GM13977 (cell line): ENCODE data around the gene JAG2.
"Not testable (repeated sequence)": the region's sequence is repeated elsewhere in the genome, so short reads cannot be mapped to it uniquely, and the experiment has no call there.

Experiments
- DNase-seq: peaks from one replicate; pipeline ENCODE4 v3.0.0; 2012; ENCODE audit warnings: low spot score
- in situ Hi-C: fragments of 300-500 bp; cut with MboI; formaldehyde crosslinking; loops from one replicate; pipeline ENCODE4 v1.12.0; 2022; ENCODE audit warnings: low sequenced_read_pairs, low pct_unique_long_range_greater_than_20kb, mixed read lengths, inconsistent platforms; ENCODE audit not compliant: unreplicated experiment
- TF ChIP-seq, protein P1 (sequence below): IDR thresholded peaks from 2 replicates; pipeline ENCODE4 v1.5.1; 2012; ENCODE audit warnings: mild to moderate bottlenecking, control low read depth; ENCODE audit not compliant: insufficient read depth; ENCODE audit errors: extremely low read depth, missing control alignments

Gene JAG2

GRCh38 chr14:105118646-105119407, 49.7 kb downstream of the JAG2 start:
- no peak for DNase-seq
- TF ChIP-seq, protein P1, sequence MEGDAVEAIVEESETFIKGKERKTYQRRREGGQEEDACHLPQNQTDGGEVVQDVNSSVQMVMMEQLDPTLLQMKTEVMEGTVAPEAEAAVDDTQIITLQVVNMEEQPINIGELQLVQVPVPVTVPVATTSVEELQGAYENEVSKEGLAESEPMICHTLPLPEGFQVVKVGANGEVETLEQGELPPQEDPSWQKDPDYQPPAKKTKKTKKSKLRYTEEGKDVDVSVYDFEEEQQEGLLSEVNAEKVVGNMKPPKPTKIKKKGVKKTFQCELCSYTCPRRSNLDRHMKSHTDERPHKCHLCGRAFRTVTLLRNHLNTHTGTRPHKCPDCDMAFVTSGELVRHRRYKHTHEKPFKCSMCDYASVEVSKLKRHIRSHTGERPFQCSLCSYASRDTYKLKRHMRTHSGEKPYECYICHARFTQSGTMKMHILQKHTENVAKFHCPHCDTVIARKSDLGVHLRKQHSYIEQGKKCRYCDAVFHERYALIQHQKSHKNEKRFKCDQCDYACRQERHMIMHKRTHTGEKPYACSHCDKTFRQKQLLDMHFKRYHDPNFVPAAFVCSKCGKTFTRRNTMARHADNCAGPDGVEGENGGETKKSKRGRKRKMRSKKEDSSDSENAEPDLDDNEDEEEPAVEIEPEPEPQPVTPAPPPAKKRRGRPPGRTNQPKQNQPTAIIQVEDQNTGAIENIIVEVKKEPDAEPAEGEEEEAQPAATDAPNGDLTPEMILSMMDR: no peak
- in situ Hi-C loops: loop anchor here (25.0 kb wide), 1 partner anchor 393 kb away; no protein-coding TSS in a partner anchor

DNA sequence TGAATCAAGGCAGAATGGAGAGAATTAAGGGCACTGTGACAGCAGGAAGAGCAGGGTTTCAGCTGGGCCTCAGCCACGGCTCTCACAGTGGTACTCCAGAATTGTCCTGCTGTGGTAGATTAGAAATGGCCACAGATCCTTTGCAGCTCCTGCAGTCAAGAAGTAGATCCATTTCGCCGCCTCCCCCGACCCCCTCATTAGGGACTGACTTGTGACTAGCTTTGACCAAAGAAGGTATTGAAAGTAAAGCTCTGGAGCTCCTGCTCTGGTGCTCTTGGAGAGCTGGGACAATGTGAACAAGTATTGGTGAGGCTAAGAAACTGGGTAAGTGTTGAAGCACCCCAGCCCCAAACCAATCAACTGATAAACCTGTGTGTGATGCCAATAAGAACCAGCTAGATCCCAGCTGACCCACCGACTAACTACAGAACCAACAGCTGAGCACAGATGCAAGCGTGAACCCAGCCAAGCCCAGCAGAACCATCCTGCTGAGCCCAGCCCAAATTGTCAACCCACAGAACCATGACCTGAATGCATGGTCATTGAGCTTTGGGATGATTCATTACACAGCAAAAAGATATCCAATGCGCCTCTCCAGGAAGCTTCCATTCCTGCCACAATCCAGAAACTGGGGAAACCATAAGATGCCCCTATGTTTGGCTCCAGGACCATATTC, 50.7 kb downstream of the JAG2 start:
- TF ChIP-seq, protein P1: no peak
- in situ Hi-C loops: loop anchor here (25.0 kb wide), 1 partner anchor 394 kb away; no protein-coding TSS in a partner anchor
- DNase-seq: no peak

DNA sequence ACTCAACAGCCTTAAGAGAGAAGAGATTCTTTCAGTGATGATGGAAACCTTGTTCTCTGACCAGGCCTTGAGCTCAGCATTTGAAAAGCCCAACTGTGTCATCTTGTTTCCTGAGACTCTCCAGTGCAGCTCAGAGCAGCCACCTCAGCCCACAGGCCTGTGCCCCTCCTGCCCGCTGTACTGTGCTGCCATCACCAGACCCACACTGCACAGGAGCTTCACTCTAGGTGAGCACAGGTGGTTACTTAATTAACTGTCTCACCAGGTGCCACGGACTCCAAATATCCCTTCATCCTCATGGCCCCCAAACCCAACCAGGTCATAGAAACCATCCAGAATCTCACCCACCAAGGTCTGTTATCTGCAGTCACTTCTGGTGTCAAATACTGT, 51.3 kb downstream of the JAG2 start:
- in situ Hi-C loops: loop anchor here (25.0 kb wide), 1 partner anchor 395 kb away; no protein-coding TSS in a partner anchor
- DNase-seq: no peak
- TF ChIP-seq, protein P1: no peak

DNA sequence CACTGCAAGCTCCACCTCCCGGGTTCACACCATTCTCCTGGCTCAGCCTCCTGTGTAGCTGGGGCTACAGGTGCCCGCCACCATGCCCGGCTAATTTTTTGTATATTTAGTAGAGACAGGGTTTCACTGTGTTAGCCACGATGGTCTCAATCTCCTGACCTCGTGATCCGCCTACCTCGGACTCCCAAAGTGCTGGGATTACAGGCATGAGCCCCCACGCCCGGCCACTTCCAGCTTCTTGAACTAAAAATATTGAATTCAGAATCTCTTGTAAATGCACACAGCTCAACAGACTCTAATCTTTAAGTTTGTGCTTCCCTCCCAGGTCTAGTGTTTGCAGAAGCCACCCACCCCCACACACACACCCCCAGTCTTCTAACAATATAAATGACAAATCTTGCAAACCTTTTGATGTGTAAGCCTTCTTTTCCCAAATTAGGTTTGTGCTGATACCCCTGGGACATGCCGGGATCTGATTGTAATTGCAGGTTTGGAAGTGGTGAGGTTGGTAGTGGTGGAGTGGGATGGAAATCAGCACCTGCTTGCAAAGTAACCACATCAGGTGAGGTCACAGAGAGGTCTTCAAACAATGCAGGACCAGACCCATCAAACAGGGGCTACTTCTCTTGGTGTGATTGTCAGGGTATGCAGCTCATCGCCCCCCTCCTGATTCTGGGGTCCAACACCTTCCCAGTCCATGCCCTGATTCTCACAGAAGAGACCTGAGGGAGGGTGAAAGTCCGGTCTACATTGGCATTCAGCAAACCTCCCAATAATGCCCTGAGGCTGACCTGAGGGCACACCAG, 51.9 kb downstream of the JAG2 start:
- in situ Hi-C loops: loop anchor here (25.0 kb wide), 1 partner anchor 396 kb away; no protein-coding TSS in a partner anchor
- TF ChIP-seq, protein P1: no peak
- DNase-seq: no peak

- in situ Hi-C loops: loop anchor here (25.0 kb wide), 1 partner anchor 403 kb away; no protein-coding TSS in a partner anchor
These were observed 59.3 kb downstream of the JAG2 start for GRCh38 chr14:105109243-105109642.

DNA sequence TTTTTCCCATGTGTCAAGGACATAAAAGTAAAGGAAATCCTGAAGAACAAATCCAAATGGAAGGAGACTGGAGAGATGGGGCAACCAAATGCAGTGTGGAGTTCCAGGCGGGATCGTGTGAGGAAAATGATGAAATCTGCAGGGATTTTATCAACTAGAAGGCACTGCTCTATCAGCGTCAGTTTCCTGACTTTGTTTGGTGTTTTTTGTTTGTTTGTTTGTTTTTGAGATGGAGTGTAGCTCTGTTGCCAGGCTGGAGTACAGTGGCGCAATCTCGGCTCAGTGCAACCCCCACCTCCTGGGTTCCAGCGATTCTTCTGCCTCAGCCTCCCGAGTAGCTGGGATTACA, 60.1 kb downstream of the JAG2 start:
- TF ChIP-seq, protein P1: no peak
- in situ Hi-C loops: loop anchor here (25.0 kb wide), 1 partner anchor 404 kb away; no protein-coding TSS in a partner anchor
- DNase-seq: no peak

More at GRCh38 chr14:105109243-105109642, 59.3 kb downstream of the JAG2 start:
- not testable (repeated sequence) for DNase-seq
